Endothelial cell of hepatic sinusoid (primary cell): ENCODE results near the gene DNAH1.

Experiments used
- in situ Hi-C: cut with HindIII; loops from 2 replicates; pipeline ENCODE4 v1.10.0; 2017; ENCODE audit warnings: low sequenced_read_pairs

DNAH1 gene

DNA sequence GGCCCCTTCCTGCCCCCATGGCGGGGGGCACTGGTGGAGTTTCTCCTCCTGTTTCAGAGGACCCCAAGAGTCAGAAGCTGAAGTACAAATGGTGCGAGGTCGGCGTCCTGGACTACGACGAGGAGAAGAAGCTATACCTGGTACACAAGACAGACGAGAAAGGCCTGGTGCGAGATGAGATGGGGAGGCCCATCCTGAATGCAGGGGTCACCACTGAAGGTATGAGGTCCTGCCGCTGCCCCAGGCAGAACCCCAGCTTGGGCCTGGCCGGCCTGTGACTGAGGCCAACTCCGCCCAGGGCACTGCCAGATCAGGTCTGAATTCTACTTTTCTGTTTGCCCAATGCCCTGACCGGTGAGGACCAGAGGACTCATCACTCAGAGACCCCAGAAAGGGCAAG, 15.0 kb downstream of the DNAH1 start:
- in situ Hi-C loops, result no loop called here

DNA sequence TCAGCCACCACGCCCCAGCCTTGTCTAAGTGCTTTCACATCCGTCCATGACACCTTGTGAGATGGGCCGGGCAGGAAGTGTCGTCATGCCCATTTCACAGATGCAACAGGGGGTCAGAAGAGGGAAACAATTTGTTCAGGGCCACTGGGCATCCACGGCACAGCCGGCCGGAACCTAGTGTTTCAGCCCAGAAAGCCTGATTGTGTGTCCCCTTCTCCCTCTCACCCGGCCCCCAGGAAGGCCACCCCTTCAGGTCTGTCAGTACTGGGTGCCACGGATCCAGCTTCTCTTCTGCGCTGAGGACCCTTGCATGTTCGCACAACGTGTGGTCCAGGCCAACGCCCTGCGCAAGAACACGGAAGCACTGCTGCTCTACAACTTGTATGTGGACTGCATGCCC, 15.8 kb downstream of the DNAH1 start:
- in situ Hi-C loops, result no loop called here

DNA sequence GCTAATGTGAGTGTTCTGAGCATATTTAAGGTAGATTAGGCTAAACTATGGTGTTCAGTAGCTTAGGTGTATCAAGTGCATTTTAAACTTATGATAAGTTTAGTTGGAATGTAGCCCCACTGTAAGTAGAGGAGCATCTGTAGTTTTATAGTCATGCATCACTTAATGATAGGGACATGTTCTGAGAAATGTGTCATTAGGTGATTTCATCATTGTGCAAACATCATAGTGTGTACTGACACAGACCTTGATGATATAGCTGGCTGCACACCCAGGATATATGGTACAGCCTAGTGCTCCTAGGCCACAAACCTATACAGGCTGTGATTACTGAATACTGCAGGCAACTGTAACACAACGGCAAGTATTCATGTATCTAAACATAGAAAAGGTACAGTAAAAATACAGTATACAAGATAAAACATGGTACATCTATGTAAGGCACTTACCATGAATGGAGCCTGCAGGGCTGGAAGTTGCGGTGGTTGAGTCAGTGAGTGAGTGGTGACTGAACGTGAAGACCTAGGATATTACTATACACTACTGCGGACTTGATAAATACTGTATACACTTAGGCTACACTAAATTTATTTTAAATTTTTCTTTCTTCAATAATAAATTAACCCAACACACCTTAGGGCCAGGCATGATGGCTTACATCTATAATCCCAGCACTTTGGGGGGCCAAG, 17.9 kb downstream of the DNAH1 start:
- in situ Hi-C loops, result no loop called here

DNA sequence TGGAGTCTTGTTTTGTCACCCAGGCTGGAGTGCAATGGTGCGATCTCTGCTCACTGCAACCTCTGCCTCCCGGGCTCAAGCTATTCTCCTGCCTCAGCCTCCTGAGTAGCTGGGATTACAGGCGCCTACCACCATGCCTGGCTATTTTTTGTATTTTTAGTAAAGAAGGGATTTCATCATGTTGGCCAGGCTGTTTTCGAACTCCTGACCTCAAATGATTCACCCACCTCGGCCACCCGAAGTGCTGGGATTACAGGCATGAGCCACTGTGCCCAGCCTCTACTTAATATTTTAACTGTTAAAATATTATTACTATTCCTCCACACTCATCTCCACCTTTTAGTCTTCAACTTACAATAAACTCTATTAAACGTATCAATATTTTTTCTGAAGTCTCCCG, 22.0 kb downstream of the DNAH1 start:
- in situ Hi-C loops, result loop anchor here (5.0 kb wide), 1 partner anchor 61 kb away; the partner anchor contains the start of gene WDR82

DNA sequence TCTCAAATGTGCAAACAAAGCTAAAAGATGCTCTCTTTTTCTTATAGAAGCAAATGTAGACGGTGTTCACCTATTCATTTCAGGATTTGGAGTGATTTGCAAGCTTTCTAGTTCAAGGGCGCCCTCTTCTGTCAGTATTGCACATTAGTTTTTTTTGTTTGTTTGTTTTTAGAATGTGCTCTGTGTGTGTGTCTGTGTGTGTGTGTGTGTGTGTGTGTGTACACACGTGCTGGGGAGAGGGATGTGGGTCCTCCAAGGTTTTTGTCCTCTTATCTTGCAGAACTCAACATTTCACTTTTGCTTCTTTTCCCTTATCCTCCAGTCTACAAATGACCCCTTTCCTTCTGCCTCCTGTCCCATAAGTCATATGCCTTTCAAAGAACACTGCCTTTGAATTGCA, 23.5 kb downstream of the DNAH1 start:
- in situ Hi-C loops, result loop anchor here (5.0 kb wide), 1 partner anchor 62 kb away; the partner anchor contains the start of gene WDR82

DNA sequence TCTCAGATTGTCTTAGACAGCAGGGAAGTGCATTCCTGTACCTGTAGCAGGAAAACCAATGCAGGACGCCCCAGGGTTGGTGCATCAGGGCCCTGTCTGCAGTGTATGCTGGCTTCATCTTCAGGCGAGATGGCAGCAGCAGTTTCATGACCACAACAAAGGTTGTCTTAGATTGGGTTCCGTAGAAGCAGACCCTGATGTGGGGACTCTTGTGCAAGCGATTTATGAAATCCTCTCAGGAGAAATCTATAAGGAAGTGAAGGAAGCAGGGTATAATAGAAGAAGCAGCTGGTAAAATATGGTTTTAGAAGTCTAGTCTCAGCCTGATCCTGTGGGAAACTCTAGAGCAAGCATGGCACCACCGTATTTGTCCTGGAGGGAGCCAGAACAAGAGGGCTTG, 25.0 kb downstream of the DNAH1 start:
- in situ Hi-C loops, result no loop called here

DNA sequence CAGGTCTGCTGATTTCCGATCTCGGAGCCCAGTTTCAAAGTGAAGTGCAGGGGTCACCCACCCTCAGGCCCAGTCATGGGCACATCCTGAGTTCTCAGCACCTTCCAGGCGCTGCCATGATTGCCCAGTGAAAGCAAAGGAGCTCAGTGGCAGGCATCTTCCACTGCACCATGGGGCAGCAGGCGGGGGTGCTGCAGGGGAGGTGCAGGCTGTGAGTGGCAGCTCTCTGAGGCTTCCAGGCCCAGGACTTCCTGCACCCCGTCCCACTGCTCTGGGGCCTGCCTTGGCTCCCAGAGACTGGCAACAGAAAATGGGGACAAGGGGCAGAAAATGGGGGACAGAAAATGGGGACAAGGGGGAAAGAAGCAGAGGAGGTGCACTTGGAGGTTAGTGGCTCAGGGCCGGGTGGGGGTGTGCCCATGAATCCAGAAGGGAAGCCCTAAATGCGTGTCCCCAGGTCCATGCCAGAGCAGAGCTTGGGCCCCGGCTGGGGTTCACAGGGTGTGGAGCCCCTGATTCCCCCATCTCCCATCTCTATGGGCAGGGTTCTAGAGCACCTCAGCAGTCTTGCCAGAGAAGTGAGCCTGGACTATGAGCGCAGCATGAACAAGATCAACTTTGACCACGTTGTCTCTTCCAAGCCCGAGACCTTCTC, 28.0 kb downstream of the DNAH1 start:
- in situ Hi-C loops, result no loop called here

DNA sequence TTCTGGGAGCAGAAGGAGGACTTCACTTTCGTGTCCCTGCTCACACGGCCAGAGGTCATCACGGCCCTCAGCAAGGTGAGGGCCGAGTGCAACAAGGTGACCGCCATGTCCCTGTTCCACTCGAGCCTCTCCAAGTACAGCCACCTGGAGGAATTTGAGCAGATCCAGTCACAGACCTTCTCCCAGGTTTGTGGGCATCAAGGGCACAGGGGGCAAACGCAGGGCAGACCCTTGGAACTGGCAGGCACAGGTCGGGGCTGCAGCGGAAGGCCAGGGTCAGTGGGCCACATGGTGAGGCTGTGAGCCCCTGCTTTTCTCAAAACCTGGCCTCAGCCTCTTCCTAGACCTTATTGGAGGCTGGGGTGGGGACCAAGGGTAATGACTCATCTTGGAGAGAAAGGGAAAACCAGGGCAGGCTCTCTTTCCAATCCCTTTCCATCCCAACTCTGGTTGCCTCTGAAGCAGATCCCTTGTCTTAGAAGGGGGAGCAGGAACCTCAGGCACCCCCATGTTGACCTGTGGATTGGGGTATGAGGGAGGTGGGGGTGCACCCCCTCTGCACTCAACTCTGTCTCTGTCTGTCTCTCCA, 29.5 kb downstream of the DNAH1 start:
- in situ Hi-C loops, result no loop called here

DNA sequence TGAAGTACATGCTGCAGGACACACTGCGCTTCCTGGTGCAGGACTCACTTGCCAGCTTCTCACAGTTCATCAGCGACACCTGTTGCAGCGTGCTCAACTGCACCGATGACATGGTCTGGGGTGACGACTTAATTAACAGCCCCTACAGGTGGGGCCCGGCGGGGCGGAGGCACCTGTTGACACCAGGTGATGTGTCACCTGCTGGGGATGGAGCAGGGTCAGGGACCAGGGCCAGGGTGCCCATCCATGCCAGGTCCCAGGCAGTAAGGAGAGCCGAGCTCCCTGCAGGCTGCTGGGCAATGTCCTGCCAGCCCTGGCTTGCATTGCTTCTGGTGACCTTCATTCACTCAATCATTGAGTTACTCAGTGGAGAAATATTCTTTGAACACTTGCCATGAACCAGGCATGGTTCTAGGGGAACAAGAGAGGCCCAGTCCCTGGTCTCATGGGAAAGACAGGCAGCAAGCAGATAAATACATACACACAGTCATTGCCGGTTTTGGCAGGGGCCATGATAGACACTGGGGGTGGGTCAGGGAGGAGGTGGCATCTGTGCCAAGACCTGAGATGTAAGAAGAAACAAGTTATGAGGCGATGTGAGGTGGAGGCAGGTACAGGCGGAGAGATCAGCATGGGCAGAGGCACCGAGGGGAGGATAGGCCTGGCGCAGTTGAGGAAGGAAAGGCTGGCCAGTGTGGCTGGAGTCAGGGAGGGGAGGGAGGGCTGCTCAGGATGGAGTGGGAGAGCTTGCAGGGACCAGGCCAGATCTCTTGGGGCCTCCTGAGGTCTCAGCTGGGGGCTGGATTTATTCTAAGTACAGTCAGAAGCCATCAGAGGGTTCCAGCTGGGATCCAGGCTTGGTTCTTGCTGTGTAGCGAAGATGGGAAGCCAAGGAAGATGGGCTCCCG, 30.8 kb downstream of the DNAH1 start:
- in situ Hi-C loops, result no loop called here

DNA sequence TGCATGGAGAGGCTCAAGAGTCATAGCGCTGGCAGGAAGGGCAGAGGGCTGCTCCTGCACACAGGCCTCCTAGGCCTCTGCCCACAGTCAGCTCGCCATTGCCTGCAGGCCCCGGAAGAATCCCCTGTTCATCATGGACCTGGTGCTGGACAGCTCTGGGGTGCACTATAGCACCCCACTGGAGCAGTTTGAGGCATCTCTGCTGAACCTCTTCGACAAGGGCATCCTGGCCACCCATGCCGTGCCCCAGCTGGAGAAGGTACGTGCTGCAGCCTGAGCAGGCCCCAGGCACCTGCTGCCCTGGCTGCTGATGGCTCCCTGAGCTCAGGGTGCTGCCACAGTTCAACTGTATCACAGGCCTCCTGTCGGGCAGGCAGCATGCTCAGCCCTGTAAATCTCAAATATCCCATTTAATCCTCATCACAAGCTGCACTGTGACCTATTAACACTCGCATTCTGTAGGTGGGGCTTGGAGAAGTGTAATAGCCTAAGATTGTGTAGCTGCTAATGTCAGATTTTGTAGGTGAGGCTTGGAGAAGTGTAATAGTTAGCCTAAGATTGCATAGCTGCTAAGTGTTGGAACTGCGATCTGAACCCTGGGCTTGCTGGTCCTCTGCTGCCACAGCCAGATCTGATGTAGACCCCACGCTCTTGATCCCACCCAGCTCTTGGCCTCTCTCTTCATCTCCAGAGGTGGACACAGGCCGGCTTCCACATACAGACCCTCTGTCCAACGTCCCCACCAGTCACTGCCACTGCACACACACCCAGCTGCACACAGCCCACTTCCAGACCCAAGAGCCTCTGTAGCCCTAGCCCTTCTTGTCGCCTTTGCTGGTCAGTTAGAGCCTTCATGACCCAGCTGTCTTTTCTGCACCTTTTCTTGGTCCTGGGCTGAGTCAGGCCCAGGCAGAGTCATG, 31.9 kb downstream of the DNAH1 start:
- in situ Hi-C loops, result no loop called here

DNA sequence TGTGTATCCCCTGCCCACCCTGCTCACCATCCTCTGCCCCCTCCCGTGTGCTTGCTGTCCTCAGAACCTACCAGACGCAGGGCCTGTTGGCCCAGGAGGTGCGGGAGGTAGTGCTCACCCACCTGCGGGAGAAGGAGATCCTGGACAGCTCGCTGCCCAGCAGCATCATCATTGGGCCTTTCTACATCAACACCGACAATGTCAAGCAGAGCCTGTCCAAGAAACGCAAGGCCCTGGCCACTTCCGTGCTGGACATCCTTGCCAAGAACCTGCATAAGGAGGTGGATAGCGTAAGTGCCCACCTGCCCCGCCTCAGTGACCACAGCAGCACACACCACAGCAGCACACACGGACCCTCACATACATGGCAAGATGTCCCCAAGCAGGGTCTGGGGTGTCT, 33.0 kb downstream of the DNAH1 start:
- in situ Hi-C loops, result no loop called here

DNA sequence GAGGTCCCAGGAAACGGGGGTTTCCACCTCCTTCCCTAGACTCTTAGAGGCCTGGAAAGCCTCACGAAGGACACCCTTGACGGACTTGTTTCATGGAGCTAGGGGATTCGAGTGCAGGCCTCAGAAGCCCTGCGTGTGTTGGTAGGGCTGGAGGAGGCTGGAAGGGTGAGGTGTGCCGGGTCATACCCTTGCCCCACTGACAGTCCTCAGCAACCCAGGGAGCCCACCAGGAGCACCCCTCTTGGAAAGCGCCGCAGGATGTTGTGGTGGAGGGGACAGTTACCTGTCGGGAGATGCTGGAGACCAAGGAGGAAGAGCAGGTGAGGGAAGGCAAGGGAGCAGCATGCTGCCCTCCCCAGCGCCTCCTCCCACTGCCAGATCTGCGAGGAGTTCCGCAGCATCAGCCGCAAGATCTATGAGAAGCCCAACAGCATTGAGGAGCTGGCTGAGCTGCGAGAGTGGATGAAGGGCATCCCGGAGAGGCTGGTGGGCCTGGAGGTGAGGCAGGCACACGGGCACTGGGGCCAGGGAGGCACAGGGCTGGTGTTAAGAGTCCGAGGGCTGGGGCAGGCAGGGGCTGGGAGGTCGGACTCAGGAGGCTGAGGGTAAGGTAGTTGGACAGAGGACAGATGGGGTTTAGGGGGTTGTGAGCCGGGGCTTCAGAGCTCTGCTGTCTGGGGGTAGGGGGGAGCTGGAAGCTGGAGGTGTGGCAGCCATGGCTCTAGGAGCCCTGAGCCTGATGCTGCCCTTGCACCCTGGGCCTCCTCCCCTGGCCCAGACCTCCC, 33.7 kb downstream of the DNAH1 start:
- in situ Hi-C loops, result no loop called here

DNA sequence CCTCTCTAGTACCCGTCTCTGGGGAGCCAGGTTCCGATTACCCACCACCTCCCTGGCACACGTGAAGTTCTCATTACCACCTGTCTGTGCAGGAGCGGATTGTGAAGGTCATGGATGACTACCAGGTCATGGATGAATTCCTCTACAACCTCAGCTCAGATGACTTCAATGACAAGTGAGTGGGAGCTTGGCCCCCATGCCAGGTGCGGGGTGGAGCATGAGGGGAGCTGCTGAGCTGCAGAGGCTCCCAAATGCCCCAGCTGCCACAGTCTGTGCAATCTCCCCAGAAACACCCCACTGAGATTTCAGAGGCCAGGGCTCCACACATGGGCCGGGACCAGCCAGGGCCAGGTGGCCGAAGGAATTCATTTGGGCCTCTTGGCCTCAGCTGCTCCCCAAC, 34.3 kb downstream of the DNAH1 start:
- in situ Hi-C loops, result no loop called here

DNA sequence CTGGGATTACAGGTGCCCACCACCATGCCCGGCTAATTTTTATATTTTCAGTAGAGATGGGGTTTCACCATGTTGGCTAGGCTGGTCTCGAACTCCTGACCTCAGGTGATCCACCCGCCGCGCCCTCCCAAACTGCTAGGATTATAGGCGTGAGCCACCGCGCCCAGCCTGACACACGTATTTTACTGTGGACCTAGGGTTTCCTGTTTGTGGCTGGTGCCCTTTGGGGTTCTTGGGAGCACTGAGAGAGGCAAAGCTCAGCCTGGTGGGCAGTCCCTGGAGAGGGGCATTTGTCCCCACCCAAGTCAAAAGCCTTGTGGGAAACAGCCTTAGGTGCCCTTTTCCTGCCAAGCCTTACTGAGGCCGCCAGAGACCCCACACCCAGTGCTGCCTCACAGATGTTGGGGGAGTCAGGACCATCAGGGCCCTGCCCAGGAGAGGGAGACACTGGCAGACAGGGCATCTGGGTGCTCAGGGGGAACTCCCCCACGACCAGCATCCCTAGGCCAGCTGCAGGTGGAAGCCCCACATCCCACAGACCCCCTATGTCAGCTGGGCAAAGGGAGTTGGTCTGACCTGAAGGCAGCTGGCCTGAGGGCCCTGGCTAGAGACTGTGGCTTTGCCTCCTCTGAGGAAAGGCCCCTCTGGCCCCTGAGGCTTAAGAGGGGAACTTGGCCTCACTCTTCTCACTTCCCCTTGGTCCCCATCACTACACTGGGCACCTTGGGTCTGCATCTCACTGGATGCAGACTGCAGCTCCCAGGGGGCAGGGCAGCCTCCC, 35.1 kb downstream of the DNAH1 start:
- in situ Hi-C loops, result no loop called here

DNA sequence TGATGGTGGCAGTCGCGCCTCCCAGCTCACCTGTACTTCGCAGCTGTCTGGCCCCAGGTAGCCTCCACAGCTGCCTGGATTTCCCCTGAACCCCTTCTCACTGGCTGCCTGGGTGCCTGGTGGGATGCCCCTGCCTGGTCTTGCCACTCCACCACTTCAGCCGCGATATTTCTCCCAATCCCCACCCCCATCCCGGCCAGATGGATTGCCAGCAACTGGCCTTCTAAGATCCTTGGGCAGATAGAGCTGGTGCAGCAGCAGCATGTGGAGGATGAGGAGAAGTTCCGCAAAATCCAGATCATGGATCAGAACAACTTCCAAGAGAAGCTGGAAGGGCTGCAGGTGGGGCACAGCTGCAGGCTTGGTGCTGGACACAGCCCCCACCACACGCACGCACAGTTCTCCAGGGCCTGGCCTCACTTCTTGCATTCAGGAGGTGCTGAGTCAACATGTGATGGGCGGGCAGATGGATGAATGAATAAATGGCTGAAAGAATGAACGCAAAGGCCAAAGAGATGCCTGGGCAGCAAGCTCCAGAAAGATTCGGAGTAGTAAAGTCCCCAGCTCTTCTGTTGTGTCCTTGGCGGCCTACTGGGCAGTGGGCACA, 35.7 kb downstream of the DNAH1 start:
- in situ Hi-C loops, result no loop called here

DNA sequence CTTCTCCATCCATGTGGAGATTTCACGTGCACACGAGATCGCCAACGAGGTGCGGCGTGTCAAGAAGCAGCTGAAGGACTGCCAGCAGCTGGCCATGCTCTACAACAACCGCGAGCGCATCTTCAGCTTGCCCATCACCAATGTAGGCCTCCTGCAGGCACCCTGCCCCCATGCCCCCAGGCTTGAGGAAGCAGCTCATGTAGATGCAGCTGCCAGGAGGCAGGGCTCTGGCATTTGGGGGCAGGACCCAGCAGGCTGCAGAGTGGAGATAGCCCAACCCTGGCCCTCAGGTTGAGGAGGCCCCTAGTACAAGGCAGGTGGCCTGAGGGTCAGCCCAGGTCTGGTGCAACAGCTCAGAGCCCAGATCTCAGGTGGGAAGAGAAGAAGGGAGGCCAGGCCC, 36.4 kb downstream of the DNAH1 start:
- in situ Hi-C loops, result no loop called here

DNA sequence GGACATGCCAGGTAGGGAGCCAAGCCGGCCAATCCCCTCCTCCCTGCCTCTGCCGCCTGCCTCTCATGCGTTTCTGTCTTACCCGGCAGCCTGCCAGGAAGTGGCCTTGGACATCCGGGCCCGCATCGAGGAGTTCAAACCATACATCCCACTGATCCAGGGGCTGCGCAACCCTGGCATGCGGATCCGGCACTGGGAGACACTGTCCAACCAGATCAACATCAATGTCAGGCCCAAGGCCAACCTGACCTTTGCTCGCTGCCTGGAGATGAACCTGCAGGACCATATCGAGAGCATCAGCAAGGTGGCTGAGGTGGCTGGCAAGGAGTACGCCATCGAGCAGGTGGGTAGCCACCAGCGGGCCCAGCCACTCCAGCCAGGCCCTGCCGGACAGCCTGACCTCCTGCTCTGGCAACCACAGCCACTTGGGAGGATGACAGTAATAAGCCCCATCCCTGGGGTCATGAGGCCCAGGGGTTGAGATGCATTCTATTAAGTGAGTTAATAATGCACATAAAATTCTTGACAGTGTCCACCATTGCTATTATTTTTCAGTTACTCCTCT, 37.3 kb downstream of the DNAH1 start:
- in situ Hi-C loops, result no loop called here

DNA sequence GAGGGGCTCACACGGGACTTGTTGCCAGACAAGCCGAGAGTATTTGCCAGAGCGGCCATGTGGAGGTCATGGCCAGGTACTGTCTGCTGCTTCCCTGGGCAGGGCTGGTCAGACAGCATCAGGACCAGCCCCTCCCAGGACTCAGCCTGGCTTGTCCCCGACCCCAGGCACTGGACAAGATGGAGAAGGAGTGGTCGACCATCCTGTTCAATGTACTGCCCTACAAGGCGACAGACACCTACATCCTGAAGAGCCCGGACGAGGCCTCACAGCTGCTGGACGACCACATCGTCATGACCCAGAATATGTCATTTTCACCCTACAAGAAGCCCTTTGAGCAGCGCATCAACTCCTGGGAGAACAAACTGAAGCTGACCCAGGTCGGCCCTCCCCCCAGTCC, 38.6 kb downstream of the DNAH1 start:
- in situ Hi-C loops, result no loop called here
